CD4-positive, alpha-beta T cell treated with Interleukin-21 for 1 hour (primary cell): Measurements from ENCODE around the gene MTRR.

Experiments used
- DNase-seq: peaks from one replicate; pipeline ENCODE4 v3.0.0-alpha.2; 2020

MTRR gene

GRCh38 chr5:7857926-7858632 lies 10.9 kb upstream of the MTRR start:
- no peak for DNase-seq

- DNase-seq = no peak
Observed at GRCh38 chr5:7866196-7866595, 2.8 kb upstream of the MTRR start.

GRCh38 chr5:7867260-7867659 lies 1.7 kb upstream of the MTRR start:
- DNase-seq = no peak

- no peak for DNase-seq
Observed at GRCh38 chr5:7868427-7868772, 548 bp upstream of the MTRR start.

GRCh38 chr5:7869474-7870136 lies 657 bp downstream of the MTRR start:
- DNase-seq = peak; percentile 31

GRCh38 chr5:7871653-7872052 lies 2.7 kb downstream of the MTRR start:
- DNase-seq = peak; percentile 26

GRCh38 chr5:7872517-7873130 lies 3.7 kb downstream of the MTRR start:
- no peak for DNase-seq

GRCh38 chr5:7873216-7873615 lies 4.3 kb downstream of the MTRR start:
- DNase-seq = peak; percentile 56

- DNase-seq = no peak
Observed at GRCh38 chr5:7874639-7875038, 5.7 kb downstream of the MTRR start.

GRCh38 chr5:7875151-7875550 lies 6.2 kb downstream of the MTRR start:
- DNase-seq = no peak

GRCh38 chr5:7876867-7877266 lies 7.9 kb downstream of the MTRR start:
- no peak for DNase-seq

GRCh38 chr5:7877851-7878250 lies 8.9 kb downstream of the MTRR start:
- no peak for DNase-seq

- no peak for DNase-seq
Observed at GRCh38 chr5:7878381-7878873, 9.5 kb downstream of the MTRR start.

GRCh38 chr5:7881091-7881490 lies 12.1 kb downstream of the MTRR start:
- no peak for DNase-seq

GRCh38 chr5:7881816-7882215 lies 12.9 kb downstream of the MTRR start:
- DNase-seq = no peak

GRCh38 chr5:7882926-7883325 lies 14.0 kb downstream of the MTRR start:
- DNase-seq = no peak

GRCh38 chr5:7884491-7885267 lies 15.7 kb downstream of the MTRR start:
- no peak for DNase-seq

GRCh38 chr5:7886849-7887475 lies 18.0 kb downstream of the MTRR start:
- peak; percentile 60 for DNase-seq

- no peak for DNase-seq
Observed at GRCh38 chr5:7888901-7889300, 20.0 kb downstream of the MTRR start.

- no peak for DNase-seq
Observed at GRCh38 chr5:7894439-7894838, 25.5 kb downstream of the MTRR start.

- no peak for DNase-seq
Observed at GRCh38 chr5:7894860-7895259, 25.9 kb downstream of the MTRR start.

GRCh38 chr5:7897014-7897600 lies 28.2 kb downstream of the MTRR start:
- no peak for DNase-seq

GRCh38 chr5:7902201-7902600 lies 33.3 kb downstream of the MTRR start:
- DNase-seq = no peak
